ENCODE data around the gene N4BP3.

N4BP3 gene

DNA sequence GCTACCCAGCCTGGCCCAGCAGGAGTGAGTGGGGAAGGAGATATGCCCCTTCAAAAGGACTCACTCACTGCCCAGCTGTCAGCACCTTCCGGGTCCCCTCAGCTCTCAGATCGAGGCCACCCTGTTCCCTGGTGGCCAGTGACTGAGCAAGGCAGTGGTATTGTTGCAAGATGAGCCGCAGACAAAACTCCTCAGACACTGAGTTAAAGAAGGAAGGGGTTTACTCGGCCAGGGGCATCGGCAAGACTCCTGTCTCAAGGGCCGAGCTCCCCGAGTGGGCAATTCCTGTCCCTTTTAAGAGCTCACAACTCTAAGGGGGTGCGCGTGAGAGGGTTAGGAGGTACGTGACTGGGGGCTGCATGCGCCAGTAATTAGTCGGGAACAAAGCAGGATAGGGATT, 9.7 kb upstream of the N4BP3 start:
- DNase-seq (ENCODE audit: low spot score) = no peak

DNA sequence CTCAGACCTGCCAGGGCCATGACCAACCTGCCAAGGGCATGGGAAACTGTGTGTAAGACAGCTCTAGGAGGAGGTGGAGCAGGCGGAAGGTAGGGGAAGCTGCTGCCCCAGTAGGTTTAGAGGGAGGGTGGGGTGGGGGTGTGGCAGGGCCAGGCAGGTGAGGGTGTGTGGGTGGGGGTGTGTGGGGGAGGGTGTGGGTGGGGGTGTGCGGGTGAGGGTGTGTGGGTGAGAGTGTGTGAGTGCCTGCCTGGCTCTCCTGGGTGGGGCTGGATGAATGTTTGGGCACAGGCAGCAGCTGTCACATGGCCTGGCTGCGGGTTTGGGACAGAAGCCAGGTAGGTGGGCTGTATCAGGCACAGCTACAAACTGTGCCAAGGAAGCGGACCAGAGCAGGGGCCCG, 8.8 kb upstream of the N4BP3 start:
- no peak for DNase-seq (ENCODE audit: low spot score)

DNA sequence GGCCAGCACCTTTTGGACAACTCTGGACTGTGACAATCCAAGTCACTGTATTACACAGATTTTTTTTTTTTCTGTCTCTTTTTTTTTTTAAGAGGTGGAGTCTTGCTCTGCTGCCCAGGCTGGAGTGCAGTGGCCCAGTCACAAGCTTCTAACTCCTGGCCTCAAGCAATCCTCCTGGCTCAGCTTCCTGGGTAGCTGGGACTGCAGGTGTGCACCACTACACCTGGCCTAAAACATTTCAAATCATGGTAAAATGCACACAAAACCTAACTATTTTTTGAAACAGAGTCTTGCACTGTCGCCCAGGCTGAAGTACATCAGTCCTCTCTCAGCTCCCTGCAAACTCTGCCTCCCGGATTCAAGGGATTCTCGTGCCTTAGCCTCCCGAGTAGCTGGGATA, 7.2 kb upstream of the N4BP3 start:
- DNase-seq (ENCODE audit: low spot score) = no peak

DNA sequence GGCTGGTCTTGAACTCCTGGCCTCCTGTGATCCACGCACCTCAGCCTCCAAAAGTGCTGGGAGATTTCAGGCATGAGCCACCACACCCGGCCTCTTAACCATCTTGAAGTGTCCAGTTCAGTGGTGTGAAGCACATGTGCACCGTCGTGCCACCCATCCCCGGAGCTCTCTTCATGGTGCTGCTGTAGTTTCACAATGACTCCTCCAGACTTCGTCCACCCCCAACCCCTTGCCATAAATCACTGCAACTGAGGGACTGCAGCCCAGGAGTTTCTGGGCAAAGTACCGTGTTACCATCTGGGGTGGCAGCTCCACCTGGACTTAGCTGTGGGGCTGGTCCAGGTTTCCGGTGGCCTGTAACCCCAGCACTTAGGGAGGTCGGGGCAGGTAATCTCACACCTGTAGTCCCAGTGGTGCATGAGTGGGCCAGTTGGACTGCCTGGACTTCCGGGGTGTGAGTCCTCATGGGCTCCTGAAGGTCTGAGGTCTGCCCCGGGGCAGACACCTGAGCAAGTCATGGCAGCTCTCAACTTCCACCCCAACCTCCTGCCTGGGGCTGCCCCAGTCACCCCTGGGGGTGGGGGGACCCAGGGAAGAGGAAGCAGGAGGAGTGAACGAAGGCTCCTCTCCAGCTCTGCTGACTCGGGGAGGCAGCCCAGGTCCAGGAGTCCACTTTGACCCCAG, 6.6 kb upstream of the N4BP3 start:
- DNase-seq (ENCODE audit: low spot score) = no peak

DNA sequence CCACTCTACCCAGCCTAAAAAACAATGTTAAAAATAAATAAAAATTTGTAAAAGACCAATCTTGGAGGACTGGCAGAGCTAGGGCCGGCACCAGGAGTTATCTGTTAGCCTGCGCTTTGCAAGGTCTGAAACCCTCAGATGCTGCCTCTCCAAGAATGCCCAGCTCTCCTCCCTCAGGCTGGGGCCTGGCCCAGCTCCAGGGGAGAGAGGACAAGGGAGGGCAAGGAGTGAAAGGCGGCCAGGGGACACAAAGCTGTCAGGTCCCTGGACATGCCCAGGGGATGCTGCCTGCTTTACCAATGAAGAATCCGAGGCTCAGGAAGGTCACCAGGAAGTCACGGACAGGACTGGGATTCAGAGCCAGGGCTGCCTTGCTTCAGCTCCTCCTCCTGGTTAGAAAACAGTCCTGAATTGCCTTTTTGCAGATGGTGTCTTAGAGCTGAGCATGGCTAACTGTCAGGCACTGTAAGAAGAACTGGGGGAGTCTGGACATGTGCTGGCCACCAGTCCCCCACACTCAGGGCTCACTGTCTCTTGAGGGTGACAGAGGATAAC, 5.5 kb upstream of the N4BP3 start:
- DNase-seq (ENCODE audit: low spot score) = no peak

DNA sequence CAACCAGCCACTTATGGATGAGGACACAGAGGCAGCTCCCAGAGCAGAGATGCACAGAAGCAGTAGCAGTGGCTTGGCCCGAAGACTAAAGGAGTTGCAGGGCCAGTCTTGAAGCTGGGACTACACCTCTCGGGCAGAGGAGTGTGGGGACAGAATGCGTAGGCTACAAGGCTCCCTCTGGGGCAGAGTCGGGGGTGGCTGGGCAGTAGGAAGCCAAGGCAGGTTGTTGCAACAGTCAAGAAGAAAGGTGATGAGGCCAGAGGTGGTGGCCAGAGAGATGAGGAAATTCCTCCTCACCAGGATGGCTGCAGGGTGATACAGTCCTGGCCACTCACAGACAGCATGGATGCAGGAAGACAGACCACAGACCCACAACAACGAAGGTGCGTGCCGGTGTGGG, 4.9 kb upstream of the N4BP3 start:
- no peak for DNase-seq (ENCODE audit: low spot score)

DNA sequence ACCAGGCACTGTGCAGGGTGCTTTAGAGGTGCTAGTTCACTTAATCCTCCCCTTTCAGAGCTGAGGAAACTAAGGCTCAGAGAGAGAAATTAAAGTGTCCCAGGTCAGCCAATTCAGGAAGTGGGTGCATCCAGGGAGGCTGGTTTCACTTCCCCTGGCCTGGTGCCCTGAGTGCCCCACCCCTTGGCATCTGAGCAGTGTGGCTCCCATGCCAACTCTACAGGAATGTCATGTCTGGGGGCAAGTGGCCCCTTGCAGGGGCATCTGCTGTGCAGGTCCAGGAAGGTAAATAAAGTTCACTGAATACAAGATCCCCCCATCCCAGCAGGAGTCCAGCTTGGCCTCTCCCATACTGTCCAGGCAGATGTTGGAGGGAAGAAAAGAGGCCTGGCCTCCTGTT, 4.4 kb upstream of the N4BP3 start:
- no peak for DNase-seq (ENCODE audit: low spot score)

DNA sequence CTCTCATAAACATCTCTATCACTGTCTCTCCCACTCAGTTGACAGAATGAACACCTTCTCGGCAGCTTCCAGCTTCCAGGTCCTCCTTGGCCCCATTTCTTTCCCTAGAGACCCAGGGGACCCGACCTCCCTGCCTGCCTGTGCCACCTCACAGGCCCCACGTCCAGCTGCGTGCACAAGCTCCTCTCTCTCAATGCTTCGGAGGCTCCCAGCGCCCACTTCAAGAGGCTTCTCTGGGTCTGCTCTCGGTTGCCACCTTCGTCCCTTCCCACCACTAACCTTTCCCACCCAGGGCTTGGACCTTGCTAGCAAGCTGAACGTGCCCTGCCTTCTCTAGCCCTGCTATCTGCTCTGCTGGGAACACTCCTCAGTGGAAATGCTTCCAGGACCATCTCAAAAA, 2.8 kb upstream of the N4BP3 start:
- DNase-seq (ENCODE audit: low spot score) = no peak

DNA sequence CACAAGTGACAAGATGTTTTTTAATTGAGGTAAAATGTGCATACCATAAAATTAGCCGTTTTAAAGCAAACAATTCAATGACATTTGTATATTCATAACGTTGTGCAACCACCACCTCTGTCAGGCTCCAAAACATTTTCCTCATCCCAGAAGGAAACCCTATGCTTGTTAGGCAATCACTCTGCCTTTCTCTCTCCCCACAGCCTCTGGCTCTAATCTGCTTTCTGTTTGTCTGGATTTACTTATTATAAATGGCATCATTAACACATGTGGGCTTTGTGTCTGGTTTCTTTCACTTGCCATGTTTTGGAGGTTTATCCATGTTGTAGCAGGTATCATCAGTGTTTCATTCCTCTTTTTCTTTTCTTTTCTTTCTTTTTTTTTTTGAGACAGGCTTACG, 1.4 kb upstream of the N4BP3 start:
- no peak for DNase-seq (ENCODE audit: low spot score)

DNA sequence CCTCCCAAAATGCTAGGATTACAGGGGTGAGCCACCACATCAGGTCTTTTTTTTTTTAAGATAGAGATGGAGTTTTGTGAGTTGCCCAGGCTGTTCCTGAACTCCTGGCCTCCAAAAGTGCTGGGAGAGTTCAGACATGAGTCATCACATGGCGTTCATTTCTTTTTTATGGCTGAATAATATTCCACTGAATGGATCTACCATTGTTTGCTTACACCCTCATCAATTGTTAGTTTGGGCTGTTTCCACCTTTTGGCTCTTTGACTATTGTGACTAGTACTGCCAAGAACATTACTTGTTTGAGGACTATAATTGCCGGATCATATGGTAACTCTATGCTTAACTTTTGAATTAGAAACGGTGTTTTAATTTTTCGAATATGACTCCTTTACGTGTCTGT, 787 bp upstream of the N4BP3 start:
- DNase-seq (ENCODE audit: low spot score) = no peak

DNA sequence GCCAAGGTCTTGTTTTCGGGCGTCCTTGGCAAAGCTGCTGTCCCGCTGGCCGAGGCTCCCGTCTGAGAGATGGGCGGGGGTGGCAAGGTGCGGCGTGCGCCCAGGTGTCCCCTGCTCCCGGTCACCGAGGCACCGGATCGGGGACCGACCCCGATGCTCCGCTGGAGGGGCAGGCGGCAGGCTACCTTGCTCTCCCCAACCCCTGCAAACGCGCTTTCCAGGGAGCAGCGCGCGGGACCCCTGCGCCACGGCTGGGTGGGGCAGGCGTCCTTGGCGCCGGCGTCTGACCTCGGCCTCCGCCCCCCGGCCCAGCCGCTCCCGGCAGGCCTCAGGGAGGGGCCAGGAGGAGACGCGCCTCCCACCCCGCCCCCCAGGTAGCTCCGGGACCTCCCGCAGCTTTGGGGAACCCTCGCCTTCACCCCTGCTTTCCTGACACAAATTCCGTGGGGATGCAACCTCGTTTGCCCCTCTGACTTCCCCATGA, 551 bp downstream of the N4BP3 start:
- DNase-seq (ENCODE audit: low spot score) = no peak

DNA sequence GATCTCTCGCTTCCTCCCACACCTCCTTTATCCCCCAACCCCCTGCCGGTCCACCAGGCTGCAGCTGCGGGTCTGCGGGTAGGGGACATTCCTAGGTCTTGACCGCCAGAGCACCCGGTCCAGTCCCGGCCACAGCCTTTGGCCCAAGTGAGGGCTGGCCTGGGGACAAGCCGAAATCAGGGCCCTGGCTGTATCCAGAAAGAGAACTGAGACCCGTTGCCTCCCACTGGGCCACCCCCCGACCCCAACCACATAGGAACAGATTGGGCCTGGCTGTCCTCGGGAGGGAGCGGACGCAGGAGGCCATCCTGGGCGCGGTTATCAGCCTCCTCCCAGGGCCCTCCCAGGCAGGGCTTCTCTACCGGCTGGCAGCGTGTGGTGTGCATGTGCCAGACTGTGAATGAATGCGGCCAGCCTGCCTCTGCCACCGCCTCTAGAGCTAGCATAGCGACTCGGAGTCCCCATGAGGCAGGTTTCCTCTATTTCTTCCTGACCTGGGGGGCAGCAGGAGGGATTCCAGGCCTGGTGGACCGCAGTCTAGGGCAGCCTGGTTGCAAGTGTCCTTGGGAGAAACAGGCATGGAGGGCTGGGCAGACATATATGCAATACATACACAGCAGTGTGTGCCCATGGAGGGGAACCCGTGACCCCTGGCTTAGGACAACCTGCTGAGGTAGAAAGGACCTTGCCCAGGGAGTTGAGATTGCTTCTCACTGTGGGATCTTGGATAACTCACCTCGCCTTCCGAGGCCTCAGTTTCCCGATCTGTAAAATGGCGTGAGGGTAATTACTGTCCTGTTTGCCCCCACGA, 1.2 kb downstream of the N4BP3 start:
- DNase-seq (ENCODE audit: low spot score) = peak; percentile 56

DNA sequence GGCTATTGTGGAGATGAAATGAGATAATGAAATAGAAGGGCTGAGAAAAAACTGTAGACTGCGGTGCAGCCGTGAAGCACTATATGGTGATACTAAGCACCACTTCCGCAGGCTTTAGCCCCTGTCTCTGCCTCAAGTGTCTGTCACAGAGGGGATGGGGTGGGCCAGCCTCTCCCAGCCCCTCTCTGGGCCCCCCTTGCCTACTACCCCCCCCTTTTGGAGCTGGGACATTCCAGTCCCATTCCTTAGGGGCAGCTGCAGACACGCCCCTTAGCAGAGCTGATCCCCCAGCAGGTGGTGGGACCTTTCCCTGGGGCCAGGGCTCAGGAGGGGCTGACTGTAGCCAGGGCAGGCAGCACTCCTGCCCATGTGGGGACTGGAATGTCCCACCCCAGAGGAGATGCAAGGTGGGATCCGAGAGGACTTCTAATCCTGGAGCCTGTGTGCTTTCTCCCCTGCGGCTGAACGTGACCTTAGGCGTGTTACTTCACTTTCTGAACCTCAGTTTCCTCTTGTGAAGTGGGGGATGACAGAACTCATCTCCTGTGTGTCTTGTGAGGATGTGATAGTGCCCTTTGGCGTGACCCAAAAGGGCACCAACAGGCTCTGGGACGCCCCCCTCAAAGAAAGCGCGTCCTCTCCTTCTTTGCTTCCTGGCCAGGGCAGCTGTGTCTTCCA, 1.9 kb downstream of the N4BP3 start:
- no peak for DNase-seq (ENCODE audit: low spot score)

DNA sequence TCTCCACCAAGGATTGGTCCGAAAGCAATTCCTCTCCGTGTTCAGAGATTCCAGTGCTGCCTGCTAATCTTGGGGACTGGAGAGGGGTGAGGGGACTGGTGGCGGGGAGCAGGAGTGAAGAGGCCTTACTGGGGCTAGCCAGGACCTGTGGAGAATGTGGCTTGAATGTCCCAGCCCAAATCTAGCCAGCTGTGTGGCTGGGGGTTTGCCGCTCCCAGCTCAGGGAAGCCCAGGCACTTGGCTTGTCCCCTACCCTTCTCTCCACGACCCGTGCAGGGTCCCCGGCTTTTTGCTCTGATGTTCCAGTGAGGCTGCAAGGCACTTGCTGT, 2.4 kb downstream of the N4BP3 start:
- no peak for DNase-seq (ENCODE audit: low spot score)

DNA sequence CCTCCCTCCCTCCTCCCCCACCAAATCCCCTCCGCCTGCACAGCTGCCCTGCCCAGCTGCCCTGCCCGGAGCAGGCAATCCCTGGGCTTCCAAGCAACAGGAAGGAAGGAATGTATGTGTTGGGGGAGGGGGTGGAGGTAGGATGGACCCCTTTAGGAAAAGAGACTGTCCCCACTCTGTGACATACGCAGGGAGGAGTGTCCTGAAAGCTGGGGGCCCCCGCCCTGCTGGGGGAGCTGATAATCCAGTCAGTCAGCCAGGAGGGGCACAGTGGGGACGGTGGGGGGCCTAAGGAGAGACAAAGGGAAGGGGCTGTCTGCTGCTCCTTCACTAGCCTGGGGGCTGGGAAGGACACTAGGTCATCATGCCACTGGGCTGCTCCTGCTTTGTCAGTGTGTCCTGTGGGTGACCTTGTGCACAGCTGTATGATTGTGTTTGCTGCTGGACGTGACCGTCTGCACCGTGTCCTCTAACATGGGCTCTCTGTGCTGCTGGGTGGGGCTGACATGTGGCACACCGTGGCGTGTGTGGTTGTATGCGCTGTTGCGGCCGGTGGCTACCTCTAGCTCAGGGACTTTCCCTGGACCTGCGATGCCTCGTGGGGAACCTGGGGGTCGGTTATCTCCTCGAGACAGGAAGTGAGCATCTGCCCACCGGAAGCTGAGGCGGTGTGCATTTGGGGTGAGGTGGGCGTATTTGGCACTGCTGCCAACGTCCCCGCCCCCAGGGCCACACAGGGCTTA, 3.0 kb downstream of the N4BP3 start:
- no peak for DNase-seq (ENCODE audit: low spot score)

DNA sequence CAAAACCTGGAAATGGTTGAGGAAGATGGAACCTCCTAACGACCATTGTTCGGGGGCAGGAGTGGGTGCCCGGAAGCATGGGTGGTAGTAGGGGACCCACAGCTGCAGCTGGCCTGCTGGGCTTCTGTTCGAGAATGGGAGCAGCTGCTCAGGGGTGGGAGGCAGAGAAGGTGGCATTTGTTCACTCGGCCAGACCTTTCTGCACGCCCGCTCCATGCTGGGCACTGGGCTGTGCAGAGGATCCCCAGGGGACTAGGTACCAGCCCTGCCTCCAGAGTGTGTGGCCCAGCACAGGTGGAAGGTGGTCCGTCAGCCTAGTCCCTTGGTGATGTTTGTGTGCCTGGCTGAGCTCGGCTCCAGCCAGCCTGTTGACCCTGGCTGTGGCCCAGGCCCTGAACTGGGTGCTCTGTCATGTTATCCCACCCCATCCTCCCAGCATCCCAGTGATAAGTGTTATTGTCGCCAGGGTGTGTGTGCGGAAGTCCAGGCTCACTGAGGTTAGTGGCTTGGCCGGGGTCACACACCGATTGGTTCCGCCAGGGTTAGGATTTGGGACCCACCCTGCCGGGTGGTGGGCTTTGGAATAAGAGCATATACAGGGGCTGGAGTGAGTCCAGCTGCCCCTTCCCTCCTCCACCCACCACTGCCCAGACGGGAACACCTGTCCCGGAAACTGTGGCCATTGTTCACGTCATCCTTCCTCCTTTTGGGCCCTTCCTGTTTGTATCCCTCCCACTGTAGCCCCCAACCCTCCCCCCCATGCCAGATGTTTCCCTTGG, 4.8 kb downstream of the N4BP3 start:
- no peak for DNase-seq (ENCODE audit: low spot score)

DNA sequence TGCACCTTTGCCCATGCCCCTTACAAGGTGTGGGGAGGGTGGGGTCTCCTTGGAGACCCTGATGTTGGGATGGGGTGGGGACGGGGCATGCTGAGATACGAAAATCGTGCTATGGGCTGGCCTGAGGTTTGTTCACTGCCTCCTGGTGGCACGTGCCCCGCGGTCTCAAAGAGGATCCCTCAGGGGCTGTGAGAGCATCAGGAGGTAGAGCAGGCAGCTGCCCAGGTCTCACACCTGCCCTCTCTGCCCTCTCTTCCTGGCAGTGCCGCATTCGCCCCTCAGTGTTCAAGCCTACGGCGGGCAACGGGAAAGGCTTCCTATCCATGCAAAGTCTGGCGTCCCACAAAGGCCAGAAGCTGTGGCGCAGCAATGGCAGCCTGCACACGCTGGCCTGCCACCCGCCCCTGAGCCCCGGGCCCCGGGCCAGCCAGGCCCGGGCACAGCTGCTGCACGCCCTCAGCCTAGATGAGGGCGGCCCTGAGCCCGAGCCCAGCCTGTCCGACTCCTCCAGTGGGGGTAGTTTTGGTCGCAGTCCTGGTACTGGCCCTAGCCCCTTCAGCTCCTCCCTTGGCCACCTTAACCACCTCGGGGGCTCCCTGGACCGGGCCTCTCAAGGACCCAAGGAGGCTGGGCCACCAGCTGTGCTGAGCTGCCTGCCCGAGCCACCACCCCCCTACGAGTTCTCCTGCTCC, 6.7 kb downstream of the N4BP3 start:
- no peak for DNase-seq (ENCODE audit: low spot score)

DNA sequence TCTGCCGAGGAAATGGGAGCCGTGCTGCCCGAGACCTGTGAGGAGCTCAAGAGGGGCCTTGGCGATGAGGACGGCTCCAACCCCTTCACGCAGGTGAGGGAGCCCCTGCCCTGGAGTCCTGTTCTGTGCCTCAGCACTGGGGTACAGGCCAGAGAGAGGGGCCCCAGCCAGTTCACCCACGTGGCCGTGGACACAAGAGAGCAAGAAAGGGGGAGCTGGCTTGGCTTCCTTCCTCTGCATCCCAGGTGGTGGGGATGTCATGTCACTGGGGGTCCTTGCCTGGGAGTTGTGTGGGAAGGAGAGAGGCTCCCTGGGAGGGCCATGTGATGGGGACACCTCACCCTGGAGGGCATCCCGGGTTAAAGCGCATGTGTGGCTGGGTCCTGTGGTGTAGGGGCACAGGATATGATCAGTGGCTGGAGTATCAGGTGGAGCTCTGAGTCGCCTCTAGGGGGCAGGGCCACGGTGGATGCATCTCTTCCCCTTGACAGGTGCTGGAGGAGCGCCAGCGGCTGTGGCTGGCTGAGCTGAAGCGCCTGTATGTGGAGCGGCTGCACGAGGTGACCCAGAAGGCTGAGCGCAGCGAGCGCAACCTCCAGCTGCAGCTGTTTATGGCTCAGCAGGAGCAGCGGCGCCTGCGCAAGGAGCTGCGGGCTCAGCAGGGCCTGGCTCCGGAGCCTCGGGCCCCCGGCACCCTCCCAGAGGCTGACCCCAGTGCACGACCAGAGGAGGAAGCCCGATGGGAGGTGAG, 7.5 kb downstream of the N4BP3 start:
- DNase-seq (ENCODE audit: low spot score) = peak; percentile 90

DNA sequence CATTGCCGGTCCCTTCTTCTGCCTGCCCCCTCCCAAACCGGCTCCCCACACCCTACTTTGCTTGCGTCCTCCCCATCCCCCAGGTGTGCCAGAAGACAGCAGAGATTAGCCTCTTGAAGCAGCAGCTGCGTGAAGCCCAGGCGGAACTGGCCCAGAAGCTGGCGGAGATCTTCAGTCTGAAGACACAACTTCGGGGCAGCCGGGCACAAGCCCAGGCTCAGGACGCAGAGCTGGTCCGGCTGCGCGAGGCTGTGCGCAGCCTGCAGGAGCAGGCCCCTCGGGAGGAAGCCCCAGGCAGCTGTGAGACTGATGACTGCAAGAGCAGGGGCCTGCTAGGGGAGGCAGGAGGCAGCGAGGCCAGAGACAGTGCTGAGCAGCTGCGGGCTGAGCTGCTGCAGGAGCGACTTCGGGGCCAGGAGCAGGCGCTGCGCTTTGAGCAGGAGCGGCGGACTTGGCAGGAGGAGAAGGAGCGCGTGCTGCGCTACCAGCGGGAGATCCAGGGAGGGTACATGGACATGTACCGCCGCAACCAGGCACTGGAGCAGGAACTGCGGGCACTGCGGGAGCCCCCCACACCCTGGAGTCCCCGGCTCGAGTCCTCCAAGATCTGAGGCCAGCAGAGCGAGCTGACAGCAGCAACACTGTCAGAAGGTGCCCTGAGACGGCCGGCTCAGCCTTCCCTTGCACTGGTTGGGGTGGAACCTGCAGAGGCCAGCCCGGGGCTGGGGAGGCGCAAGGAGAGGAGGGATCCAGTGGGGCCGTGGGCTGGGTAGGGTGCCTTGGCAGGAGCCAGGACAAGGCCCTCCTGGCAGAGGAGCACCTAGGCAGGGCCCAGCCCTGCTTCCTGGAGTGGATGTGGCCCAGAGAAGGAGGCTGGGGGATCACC, 8.3 kb downstream of the N4BP3 start:
- peak; percentile 59 for DNase-seq (ENCODE audit: low spot score)
